HG03457 (cell line): ENCODE results near the gene PLOD2.

Experiments
- ATAC-seq: cut with Tn5 transposase; IDR thresholded peaks from one replicate; pipeline ENCODE4 v1.9.1; 2021; ENCODE audit warnings: moderate number of reproducible peaks; ENCODE audit not compliant: unreplicated experiment

The PLOD2 gene

DNA sequence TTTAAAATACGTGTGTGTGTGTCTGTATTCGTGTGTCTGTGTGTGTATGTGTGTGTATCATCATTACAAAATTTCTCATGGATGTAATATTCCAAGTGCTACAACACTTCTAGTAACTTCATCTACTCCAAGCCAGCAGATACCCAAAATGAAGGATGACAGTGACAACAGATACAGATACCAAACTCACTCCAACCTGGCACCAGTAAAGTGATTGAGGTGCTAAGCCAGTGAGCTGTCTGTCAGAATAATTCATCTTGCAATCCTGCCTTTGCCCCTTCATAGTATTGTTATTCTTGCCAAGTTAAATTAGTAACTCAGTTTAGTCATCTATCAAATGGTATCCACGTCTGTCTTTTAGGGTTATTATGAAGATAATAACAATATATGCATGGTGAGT lies 58.1 kb downstream of the PLOD2 start:
- no peak for ATAC-seq

GRCh38 chr3:146101538-146101937 lies 59.4 kb downstream of the PLOD2 start:
- no peak for ATAC-seq

DNA sequence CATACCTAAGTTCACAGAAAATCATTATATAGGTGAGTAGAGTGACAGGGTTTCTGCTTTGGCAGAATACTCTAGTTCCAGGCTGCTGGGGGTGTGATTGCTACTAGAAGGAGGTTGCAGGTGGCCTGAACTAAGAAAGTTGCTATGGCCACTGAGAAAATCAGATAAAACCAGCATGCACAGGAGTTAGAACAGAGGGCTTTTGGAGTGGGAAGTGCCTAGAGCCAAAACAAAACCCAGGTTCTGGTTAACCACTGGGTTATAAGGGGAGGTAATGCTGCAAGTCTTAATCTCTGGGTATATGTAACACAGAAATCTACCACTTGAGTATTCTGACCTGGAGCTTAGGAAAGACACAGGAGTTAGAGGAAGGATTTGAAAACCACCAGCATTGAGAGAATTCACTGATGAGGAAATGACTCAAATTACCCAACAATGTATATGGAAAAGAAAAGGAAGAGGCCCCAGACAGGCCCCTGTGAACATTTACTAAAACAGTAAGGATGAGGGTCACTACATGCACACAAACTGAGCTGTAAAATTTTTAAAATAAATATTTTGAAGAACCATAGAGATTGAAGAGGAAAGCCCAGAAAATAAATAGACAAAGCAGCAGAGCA lies 60.0 kb downstream of the PLOD2 start:
- no peak for ATAC-seq

GRCh38 chr3:146100180-146100579 lies 60.8 kb downstream of the PLOD2 start:
- no peak for ATAC-seq

- ATAC-seq = no peak
Observed at GRCh38 chr3:146099316-146099715, 61.7 kb downstream of the PLOD2 start.

DNA sequence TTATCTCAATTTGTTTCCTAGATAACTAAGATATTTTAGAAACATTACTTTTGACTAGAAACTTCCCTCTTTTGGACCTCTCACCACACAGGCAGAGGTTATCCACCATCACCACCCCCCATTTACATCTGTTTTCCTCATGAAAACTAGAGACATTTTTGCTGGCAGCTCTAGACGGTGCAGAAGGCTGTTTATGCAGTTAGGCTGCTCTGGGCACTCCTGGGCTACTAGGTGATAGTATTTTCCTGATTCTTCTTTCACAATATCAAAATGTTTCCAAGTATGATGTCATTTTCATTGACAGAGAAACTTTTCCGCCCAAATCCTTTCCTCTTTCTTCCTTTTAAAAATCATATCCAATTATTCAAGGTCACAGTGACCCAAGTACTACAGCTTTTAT lies 67.1 kb downstream of the PLOD2 start:
- ATAC-seq = no peak

DNA sequence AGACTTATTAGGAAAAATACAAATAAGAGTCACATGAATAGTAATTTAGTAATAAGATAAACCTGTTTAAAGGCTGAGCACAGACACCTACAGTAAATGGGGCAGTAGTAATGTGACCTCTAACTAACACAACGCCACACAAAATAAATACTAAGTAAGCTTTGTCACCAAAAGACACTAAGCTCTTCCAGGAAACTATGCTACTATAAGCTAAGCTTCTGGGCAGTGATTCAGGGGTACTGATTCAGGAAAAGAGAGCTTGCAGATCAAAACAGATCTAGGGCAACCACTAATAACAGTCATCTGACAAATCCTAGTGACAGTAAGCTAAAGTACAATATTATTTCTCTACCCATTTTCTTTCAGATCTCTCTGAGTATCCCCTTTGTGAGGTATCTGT lies 68.8 kb downstream of the PLOD2 start:
- no peak for ATAC-seq

DNA sequence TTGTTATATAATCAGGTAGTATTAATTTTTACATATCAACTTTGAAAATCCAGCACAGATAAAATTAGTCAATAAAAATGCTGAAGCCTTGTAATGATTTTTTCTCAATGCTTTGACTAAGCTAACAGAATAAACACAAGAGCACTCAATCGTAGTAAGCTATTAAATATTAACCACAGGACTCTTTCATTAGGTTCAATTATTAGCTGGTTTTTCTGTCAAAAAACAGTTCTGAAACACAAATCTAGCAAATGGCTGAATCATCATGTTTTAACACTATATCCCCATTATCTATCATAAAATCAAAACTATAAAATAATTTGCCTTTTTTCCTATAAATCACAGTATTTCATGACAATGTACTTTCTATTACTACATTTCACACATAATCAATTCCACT lies 69.6 kb downstream of the PLOD2 start:
- no peak for ATAC-seq

DNA sequence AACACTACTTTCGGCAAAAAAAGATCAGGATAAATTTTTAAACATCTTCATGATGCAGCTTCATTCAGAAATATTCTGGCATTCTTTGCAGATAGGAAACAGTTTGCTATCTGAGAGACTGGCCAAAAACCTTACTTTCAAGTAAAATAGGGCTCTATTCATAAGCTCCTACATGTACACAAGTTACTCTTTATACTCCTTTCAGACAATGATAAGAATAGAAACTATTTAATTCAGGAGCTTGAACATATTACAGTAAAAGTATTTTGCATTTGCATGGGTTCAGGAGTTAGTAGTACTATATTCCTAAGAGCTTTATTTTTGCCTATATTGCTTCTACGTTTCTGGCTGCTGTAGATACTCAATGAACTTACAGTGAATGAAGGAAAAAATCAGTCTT lies 70.5 kb downstream of the PLOD2 start:
- ATAC-seq = no peak

DNA sequence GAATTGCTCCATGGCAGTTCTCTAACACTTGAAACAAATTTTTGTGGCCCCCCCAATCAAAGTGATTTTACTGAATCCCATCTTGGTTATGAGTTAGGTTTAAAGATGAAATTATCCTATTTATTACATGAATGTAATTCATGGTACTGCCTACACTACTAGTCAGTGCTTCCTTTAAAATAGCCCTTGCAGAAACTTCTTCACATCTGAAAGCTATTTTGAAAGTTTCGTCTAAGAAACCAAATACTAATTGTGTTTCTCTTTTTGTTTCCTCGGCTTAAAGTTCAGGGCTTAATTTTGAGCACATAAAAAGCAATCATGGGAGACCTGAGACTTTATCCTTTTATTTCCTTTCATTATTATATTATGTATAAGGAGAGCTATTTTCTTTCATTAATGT lies 72.1 kb downstream of the PLOD2 start:
- no peak for ATAC-seq

DNA sequence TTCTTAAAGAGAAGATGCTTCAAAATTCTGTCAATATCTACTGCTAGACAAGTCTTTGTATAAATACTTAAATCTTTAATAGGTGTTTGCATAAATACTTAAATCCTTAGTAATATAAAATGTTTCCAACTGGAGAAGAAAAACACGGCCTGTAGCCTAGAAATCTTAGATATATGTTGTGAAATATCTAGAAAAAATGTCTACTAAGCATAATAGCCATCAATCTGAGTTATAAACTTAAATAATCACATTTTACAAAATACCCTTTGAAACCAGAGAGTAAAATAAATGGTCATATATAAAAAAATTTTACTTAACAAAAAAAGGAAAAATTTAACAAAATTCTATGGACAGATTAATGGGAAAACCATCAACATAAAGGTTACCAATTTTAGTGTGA lies 73.9 kb downstream of the PLOD2 start:
- ATAC-seq = no peak

DNA sequence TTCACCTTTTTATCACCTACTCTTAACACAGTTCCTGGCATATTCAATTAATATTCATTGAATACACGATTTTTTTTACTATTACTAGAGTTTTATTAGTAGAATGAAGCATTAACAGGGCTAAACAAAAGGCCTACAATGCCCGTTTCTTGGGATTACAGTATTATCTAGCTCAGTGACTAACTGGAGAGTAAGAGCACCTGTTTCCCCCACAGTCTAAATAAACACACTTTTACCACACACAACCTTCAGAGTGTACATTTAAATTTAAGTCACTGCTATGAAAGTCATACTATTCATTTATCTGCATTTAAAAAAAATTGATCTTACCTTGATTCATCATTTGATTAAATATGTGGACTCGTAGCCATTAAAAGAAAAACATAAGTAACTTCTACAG lies 74.8 kb downstream of the PLOD2 start:
- ATAC-seq = no peak

DNA sequence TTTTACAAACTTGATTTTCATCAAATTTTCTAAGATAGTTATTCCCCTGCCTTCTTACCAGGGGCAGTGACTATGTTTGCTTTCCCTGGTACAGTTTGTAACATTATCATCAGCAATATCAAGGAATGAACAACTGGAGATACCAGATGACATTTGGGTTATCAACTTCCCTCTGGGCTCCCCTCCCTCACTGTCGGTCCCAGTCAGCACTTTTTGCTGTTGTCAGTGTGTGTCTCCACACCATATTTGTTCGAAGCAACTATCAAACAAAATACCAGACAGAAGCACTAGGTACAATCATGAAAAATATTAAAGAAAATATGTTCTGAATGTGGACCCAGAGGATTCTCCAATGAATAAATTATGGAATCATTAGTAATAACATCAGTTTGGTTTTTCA lies 75.3 kb downstream of the PLOD2 start:
- no peak for ATAC-seq

- no peak for ATAC-seq
Observed at GRCh38 chr3:146080578-146080977, 80.4 kb downstream of the PLOD2 start.

DNA sequence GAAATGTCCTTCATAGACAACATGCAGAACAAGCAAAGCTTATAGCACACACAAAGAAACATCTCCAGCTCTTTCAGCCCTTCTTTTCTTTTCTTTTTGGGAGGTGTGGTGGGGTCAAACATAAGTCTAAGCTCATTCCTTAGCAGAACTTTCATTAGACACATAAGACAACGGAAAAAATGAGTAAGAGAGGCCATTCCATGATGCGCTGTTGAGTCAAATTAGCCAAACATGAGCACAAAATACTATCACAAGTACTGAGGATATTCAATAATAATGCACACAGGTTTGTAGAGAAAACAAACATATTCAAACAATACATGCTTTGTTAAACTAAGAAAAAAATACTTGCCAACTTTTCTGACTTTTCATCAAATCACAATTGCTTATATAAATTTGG lies 83.0 kb downstream of the PLOD2 start:
- no peak for ATAC-seq

DNA sequence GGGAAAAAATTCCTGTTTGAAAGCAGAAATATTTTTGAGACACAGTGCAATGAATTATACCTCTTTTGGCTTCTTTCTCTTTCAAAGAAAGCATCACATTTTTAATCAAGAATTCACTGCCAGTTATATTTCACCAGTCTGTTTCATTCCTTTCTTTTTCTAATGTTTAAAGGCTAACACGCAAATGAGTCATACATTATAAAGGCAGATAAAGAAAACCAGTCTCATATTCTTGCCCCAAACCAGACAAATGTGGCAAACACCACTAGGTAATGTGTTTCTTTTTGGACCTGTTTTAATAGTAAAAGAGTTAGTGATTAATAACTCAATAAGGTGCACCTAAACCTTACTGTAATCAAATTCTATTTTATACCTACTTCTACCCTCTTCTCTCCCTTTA lies 83.8 kb downstream of the PLOD2 start:
- ATAC-seq = no peak

GRCh38 chr3:146072824-146073223 lies 88.2 kb downstream of the PLOD2 start:
- no peak for ATAC-seq

DNA sequence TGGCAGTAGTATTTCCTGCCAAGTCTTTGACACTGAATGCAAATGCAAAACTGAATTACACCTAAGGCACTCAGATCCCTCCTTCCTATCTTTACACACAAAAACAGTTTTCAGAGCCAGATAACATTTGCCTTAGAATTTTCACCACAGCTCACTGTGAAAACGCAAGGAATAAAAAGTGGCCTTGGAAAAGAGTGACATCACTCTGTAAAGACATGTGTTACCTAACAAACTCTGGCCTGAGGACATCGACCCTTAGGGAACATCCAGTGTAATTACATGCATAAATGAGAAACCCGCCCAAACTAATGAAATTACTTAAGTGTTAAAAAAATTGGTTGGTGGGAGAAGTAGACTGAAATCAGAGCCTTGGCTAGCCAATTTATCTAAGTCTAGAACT lies 88.9 kb downstream of the PLOD2 start:
- no peak for ATAC-seq

GRCh38 chr3:146071632-146072031 lies 89.4 kb downstream of the PLOD2 start:
- ATAC-seq = no peak

- ATAC-seq = no peak
Observed at GRCh38 chr3:146067048-146067447, 93.9 kb downstream of the PLOD2 start.

DNA sequence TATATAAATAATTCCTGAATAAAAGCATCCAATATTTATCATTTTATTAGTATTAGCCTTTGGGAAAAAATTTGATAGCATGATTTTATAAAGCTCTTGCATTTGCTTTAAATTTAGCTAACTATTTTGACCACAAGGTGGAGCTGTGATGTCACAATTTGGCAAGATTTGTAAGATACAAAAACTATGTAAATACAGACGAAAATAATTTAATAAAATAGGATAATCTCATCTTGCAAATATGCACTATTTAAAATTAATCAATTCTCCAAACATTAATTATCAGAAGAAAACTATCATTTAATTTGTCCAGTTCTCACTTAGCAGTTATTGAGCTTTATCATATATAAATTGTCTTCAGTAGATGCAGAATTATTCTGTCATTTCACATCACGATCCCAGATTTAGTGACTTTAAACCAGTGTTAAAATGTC lies 95.4 kb downstream of the PLOD2 start:
- ATAC-seq = no peak

DNA sequence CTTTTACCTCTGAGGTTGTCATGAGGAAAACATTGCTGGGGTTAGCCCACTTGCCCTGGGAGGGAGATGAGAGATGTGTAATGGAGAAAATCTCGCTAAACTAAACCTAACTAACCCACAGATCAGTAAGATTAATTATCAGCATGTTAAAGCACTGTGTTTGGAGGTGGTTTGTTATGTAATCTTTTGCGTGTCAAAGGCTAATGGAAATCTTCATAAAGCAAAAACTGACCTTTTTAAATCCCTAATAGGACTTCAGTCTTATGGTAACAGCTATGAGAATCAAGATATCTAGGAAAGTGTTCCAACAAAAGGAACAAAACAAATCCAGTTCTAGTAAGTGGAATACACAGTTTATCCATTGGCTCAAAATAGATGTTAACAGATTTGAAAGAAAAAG lies 102.7 kb downstream of the PLOD2 start:
- no peak for ATAC-seq

DNA sequence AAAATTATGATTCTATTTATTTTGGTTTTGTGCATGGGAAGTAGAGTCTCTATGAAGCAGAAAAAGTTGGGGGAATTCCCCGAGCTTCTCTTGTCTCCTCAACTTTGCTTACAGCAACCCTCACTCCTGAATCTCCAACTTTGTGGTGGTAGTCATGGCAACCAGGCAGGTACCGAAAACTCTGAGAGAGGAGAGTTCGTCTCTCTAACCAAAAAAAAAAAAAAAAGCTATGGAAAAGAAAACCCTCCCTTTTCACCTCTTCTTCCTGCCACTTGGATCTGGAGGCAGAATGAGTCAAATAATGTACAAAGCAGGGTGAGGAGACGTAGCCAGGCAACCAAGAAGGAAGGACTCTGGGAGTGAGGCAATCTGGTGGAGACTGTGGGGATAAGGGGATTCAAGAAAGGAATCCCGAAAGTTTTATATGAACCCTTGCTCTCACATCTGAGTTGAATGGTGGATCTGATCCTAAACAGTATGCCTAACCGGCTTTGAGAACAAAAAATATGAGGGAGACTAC lies 108.1 kb downstream of the PLOD2 start:
- ATAC-seq = no peak
